HG03108 (cell line): ENCODE measurements around the gene MEIS1.

ENCODE experiments used
- ATAC-seq: cut with Tn5 transposase; IDR thresholded peaks from one replicate; pipeline ENCODE4 v1.9.1; 2021; ENCODE audit warnings: moderate library complexity; ENCODE audit not compliant: unreplicated experiment

MEIS1 gene

GRCh38 chr2:66561645-66562303 lies 126.8 kb downstream of the MEIS1 start:
- no peak for ATAC-seq

GRCh38 chr2:66562304-66562685 lies 127.4 kb downstream of the MEIS1 start:
- ATAC-seq, result no peak

- ATAC-seq, result no peak
These were observed 128.5 kb downstream of the MEIS1 start for GRCh38 chr2:66563473-66563872.

- no peak for ATAC-seq
These were observed 130.4 kb downstream of the MEIS1 start for GRCh38 chr2:66565291-66565690.

- no peak for ATAC-seq
These were observed 131.9 kb downstream of the MEIS1 start for GRCh38 chr2:66566726-66567399.

GRCh38 chr2:66567729-66568128 lies 132.8 kb downstream of the MEIS1 start:
- ATAC-seq, result no peak

- ATAC-seq, result no peak
These were observed 133.8 kb downstream of the MEIS1 start for GRCh38 chr2:66568650-66569300.

GRCh38 chr2:66569321-66569851 lies 134.5 kb downstream of the MEIS1 start:
- ATAC-seq, result no peak

GRCh38 chr2:66569974-66570373 lies 135.0 kb downstream of the MEIS1 start:
- no peak for ATAC-seq

GRCh38 chr2:66570471-66570870 lies 135.5 kb downstream of the MEIS1 start:
- no peak for ATAC-seq

- no peak for ATAC-seq
These were observed 137.0 kb downstream of the MEIS1 start for GRCh38 chr2:66571918-66572317.

- no peak for ATAC-seq
These were observed 137.5 kb downstream of the MEIS1 start for GRCh38 chr2:66572391-66572790.

GRCh38 chr2:66573416-66573815 lies 138.5 kb downstream of the MEIS1 start:
- no peak for ATAC-seq

- no peak for ATAC-seq
These were observed 138.9 kb downstream of the MEIS1 start for GRCh38 chr2:66573821-66574233.

GRCh38 chr2:66574701-66575624 lies 140.0 kb downstream of the MEIS1 start:
- ATAC-seq, result no peak

- no peak for ATAC-seq
These were observed 140.8 kb downstream of the MEIS1 start for GRCh38 chr2:66575625-66576310.

- ATAC-seq, result no peak
These were observed 141.3 kb downstream of the MEIS1 start for GRCh38 chr2:66576311-66576560.

GRCh38 chr2:66576561-66577320 lies 141.8 kb downstream of the MEIS1 start:
- ATAC-seq, result no peak

- no peak for ATAC-seq
These were observed 142.6 kb downstream of the MEIS1 start for GRCh38 chr2:66577321-66578053.
